SU-DHL-6 (cell line): ENCODE measurements around the gene MRPL14.

Experiments
- CTCF ChIP-seq: fragments of 200-600 bp; sonication (generic); IDR thresholded peaks from one replicate; pipeline ENCODE4 v1.5.1; 2017; ENCODE audit warnings: antibody characterized with exemption, mild to moderate bottlenecking, low read length, moderate library complexity; ENCODE audit not compliant: insufficient read depth, poor library complexity, severe bottlenecking
- EZH2phosphoT487 ChIP-seq: fragments of 200-600 bp; sonication (generic), shearing (Covaris generic); conservative IDR thresholded peaks from 2 replicates; pipeline ENCODE4 v1.6.1; 2018; ENCODE audit warnings: mild to moderate bottlenecking, antibody characterized with exemption, low read length, moderate library complexity, mixed read lengths

GRCh38 chr6:44110005-44110676, 17.1 kb downstream of the MRPL14 start:
- TF ChIP-seq CTCF (no peak), EZH2phosphoT487 (no peak)
